GM18507 (cell line): ENCODE data around the gene JAM3.
"Not testable (repeated sequence)": the region's sequence is repeated elsewhere in the genome, so short reads cannot be mapped to it uniquely, and the experiment has no call there.

Experiments used
- DNase-seq: peaks from one replicate; pipeline ENCODE4 v3.0.0; 2011; ENCODE audit warnings: low read depth; ENCODE audit not compliant: insufficient read length; ENCODE audit errors: extremely low spot score
- FAIRE-seq: peaks from 2 replicates; lab custom pipeline; 2011; peaks lifted over from hg19 to GRCh38; lab: Jason Lieb, UNC

Gene JAM3

DNA sequence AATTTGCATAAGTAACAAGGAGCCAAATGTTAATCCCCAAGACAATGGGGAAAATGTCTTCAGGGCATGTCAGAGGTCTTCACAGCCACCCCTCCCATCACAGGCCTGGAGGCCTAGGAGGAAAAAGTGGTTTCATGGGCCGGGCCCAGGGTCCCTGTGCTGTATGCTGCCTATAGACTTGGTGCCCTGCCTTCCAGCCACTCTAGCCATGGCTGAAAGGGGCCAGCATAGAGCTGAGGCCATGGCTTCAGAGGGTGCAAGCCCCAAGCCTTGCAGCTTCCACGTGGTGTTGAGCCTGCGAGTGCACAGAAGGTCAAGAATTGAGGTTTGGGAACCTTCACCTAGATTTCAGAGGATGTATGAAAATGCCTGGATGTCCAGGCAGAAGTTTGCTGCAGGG lies 12.4 kb downstream of the JAM3 start:
- not testable (repeated sequence) for DNase-seq, FAIRE-seq

DNA sequence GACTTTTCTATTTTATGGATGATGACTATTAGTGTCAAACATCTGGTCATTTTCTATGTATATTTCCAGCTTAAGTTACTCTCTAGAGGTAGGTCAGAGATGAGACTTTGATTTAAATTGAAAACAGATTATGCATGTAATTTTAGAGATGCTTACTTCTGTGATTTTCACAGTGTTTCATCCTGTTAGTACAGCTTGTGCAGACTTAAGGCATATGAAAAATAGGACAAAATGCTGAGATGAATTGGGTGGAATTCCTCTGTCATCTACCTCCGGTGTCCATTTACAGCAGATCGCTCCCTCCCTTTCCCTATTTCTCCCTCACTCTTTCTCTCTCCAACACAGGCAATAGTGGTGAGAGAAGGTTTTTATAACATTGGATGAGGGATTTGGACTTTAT lies 14.1 kb downstream of the JAM3 start:
- FAIRE-seq (no peak), DNase-seq (no peak)

DNA sequence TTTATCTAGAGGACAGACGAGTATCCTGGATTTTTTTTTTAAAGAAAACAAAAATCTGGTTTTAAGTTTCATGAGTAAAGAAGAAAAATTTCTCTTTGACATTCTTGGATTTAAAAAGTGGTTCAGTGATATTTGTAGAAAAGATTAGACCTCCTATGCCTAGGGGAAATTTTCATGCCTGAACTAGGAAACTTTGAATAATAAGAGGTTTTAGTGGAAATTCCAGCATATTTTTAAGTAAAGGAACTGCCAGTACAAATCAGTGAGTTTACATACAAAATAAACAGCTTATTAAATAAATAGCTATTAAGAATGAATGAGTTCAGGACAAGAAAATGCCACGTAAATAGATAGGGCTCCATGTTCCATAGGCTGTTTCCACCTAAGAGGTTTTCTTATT lies 17.5 kb downstream of the JAM3 start:
- DNase-seq (no peak), FAIRE-seq (no peak)

DNA sequence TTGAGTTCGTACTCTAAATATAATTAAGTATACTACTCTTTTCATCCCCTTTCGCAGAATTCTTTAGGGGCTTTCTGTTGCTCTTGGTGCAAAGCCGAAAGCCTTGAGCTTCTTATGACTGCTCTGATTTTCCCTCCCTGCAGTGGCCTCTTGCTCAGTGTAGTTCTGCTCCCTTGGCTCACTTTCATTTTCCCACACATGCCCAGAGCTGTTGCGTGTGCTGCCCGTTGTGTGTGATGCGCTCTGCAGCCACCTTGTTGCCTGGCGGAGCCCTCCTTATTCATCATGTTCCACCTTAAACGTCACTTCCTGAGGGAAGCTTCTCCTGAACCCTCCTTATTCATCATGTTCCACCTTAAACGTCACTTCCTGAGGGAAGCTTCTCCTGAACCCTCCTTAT lies 23.1 kb downstream of the JAM3 start:
- DNase-seq, FAIRE-seq: not testable (repeated sequence)

DNA sequence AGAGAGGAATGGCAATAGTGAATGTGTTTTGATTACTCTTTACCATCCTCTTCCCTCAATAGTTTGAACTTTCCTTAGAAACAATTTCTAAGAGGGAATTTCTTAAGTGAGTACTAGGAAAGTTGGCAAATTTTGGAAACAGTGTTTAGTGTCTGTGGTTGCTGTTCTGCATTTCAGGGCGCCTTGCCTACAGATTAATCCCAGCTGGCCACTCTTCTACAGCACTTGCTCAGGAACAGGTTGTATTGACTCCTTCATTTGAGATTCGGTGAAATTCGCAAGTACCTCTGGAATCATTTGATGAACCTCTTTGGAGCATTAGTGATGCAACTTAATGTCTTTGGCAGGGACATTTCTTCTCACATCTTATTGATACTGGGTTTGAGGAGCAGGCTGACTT lies 28.3 kb downstream of the JAM3 start:
- FAIRE-seq: no peak

DNA sequence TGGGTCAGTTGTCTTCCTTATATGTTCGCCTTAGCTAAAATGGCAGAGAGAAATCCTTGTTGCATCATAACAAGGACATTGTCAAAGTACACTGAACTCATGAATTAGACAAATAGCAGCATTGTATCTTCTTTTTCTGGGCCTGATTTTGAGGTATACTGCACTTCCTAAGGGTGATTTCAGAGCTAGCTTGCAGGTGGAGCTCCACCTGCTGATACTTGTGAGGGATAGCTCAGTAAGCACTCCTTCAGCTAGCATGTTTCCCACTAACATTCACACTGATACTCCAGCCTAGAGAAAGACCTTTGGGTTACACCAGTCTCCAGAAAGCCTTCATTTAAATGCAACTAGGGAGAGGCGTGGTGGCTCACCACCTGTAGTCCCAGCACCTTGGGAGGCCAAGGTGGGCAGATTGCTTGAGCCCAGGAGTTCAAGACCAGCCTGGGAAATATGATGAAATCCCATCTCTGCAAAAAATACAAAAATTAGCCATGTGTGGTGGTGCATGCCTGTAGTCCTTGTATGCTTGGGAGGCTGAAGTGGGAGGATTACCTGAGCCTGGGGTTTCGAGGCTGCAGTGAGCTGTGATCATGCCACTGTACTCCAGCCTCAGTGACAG lies 29.8 kb downstream of the JAM3 start:
- no peak for DNase-seq
- no peak for FAIRE-seq

More for the DNA sequence above, 28.3 kb downstream of the JAM3 start:
- no peak for DNase-seq

DNA sequence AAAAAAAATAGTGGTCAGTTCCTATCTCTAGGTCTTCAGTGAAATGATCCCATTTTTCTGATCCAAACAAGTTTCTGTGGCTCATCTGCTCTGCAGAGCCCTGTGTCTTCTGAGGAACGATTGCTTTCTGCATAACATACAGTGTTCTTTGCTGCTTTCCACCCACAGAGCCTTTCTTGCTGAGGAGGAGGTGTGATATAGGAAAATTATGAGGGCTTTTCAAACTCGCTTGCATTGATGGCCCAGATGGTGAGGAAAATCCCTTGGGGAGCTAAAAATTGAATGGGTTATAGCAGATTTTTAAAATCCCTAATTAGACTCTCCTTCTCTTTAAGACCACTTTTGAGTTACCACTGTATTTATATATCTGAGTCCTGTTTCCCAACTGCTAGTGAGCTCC lies 31.3 kb downstream of the JAM3 start:
- FAIRE-seq: no peak

DNA sequence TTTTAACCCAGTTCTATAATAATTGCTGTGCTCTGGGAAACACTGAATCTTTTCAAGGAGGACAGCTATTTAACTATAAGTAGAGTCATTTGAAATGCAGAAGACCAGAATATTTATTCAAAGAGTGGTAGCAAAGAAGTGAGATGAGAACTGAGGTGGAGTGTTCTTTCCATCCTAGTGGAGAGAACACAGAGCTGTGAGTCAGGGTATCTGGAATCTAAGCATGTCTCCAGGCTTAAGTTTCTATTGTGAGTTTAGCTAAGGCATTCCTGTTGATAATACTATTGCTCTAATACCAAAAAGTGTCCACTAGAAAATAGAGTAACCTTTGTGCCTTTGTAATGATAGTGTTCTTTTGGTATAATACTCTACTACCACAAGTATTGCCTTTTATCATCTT lies 32.4 kb downstream of the JAM3 start:
- FAIRE-seq: no peak

More for the DNA sequence above, 31.3 kb downstream of the JAM3 start:
- DNase-seq: no peak

DNA sequence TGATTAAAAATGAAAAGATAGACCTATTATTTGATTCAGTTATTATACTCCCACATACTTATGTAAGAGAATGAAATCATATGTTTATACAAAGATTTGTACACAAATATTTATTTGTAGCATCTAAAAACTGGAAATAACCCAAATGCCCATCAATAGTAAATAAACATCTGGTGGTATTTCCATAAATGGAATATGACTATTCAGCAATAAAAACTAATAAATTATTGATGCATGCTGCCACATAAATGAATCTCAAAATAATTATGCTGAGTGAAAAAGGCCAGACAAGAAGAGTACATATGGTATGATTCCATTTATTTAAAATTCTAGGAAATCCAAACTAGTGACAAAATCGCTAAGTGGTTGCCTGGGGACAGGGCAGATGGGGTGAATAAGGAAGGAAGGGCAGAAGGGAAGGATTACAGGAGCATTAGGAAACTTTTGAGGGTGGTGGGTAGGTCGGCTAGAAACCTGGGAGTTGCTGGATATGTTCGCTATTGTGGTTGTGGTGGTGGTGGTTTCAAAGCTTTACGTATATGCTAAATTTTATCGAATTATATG lies 41.5 kb downstream of the JAM3 start:
- no peak for FAIRE-seq
- DNase-seq: no peak

More for the DNA sequence above, 32.4 kb downstream of the JAM3 start:
- no peak for DNase-seq

DNA sequence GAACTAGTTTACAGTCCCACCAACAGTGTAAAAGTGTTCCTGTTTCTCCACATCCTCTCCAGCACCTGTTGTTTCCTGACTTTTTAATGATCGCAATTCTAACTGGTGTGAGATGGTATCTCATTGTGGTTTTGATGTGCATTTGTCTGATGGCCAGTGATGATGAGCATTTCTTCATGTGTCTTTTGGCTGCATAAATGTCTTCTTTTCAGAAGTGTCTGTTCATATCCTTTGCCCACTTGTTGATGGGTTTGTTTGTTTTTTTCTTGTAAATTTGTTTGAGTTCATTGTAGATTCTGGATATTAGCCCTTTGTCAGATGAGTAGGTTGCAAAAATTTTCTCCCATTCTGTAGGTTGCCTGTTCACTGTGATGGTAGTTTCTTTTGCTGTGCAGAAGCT lies 44.9 kb downstream of the JAM3 start:
- DNase-seq, FAIRE-seq: not testable (repeated sequence)

DNA sequence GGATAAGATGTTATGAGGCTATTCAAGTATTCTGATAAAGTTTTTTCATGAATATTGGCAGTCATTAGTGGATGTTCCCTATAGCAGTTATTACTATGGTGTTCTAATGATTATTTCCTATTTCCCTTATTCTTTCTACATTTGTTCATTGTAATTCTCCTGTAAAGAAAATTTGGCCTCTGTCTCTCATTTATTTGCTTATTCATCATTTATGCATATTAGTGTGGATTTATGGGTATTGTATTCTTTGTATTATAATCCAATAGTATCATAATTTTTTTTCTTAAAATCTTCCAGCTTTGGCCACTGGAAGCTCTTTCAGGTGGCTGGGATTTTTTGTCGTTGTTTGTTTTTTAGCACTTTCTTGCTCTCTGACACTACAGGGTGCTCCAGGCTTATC lies 47.3 kb downstream of the JAM3 start:
- FAIRE-seq: no peak
- no peak for DNase-seq

DNA sequence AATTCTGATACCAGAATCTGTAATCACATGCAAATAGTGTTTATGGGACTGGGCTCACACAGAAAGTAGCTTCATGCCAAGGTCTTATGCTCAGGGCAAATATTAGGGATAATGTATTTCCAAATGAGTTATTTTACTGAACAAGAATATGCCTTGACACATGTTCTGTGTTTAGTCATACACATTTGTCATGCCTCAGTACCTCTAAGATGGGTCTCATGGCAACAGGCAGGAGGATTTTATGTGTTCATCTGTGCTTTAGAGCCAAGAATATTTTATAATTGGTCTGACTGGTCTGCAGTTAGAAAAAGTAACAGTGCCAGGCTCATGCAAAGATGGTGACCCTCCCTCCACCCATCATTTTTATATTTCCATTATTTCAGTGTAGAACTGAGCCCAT lies 49.1 kb downstream of the JAM3 start:
- FAIRE-seq (no peak), DNase-seq (no peak)

DNA sequence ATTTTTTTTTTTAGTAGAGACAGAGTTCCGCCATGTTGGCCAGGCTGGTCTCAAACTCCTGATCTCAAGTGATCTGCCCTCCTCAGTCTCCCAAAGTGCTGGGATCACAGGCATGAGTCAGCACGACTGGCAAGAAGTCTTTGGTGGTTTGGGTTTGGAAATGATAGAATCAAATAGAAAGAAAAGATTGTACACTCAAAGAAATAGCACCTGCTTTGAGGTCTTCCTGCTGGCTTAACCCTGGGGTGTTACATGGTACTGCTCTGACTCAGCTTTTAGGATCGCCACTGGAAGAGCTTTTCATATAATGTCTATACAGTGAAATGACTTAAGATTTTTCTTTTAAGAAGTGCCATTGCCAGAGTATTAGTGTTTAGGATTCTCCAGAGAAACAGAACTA lies 50.2 kb downstream of the JAM3 start:
- FAIRE-seq (no peak), DNase-seq (no peak)

DNA sequence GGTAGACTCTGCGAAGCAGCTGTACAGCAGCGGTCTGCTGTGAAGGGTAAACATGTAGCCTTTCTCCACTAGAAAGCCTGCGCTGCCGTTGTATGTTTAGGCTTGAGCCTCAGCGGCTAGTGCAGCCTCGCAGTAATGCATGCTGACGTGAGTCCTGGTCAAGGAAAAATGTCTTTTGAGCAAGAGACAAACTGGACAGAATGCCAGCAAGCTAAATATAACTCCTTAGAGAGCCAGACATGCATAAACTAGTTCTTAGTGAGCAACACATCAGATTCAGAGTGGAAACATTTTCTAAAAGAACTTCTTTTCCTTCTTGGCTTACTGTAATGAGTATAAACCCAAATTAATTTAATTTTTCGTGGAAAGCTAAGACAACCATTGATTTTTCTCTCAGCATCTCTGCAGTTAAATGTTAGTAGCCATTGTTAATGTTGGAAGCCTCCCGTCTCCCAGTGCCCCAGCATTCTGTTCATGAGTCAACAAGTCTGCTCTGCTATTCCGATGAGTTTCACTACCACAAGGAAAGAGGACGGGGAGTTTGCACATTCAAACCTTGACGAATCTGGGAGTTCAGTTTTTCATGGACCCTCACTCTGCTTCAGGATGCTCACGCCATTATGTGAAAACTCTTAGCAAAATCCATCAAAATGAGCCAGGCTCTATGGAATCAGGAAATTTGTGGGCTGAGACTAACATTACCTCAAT lies 51.4 kb downstream of the JAM3 start:
- no peak for FAIRE-seq
- no peak for DNase-seq

DNA sequence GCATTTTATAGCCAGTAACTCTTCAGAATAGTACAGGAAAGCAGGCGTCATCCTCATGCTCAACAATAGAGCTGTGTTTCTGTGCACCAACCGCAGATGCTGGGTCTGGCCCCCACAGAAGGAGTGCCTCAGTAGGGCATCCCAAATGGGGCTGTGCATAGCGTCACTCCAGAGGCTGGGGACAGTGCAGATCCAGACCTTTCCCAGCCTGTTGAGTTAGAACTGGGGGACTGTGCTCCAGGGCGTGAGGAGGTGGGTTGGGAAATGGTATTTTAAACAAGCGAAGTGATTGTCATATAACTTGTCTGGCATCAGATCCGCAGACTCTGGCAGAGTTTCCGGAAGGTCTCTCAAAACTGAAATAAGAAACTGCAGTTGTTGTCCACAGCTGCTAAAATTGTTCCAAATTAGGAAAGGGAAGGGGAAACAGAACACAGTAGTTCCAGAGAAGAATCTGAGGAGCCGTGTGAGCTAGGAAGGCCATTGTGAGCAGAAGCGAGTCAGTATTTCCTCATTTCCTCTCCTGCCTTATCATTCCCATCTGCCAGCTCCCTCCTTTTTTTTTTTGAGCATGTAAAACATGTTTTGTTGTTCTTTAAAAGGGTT lies 52.2 kb downstream of the JAM3 start:
- no peak for DNase-seq
- FAIRE-seq: no peak

DNA sequence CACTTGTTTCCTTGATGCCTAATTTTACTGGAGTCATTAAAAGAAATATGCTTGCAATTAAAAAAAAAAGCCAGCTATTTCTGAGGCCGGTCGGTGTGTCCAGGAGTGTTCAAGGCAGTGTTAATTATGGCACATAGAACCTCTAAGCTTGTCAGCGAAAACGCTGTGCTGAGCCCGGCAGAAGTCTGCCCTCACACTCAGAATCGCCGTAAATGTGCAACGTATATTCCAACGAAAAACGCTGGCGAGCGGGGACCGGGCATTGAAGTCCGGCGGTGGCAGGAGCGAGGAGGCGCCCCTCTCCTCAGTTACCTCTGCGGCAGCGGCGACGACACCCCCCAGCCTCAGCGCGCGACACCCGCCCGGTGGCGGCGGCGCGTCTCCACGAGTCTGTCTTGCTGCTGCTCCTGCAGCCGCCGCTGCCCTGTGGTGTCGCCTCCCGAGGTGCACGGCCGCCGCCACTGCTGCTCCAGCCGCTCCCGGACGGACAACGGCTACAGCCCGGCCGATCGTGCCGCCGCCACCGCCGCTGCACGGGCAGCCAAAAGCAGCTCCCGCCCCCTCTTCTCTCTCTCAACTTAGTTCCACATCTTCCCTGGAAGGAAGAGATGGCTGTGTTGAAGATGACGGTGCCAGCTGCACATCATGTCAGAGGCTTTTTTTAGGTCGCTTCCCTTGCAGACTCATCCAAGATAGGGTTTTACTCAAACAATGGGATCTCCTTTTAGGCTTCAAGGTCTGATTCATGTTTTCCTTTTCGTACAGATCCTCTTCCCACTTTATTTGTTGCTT lies 56.0 kb downstream of the JAM3 start:
- DNase-seq (no peak), FAIRE-seq (no peak)

DNA sequence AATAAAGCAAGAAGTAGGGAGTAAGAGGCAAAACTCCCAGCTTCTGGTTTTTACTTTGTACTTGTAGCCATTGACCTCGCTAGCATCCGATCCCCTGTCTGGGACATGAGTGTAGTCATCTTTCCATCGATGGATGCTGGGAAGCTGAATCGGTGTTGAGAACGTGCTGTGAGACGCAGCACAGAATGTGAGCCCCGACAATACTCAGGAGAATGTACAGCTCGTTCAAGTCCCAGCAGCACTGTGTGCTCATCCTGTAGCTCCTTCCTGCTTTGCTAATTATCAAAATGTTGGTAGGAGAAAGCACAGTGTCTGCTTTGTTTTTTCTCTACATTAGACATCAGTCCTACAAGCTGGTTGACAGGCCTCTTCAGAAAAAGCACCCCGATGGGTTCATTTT lies 56.6 kb downstream of the JAM3 start:
- FAIRE-seq (no peak), DNase-seq (no peak)

DNA sequence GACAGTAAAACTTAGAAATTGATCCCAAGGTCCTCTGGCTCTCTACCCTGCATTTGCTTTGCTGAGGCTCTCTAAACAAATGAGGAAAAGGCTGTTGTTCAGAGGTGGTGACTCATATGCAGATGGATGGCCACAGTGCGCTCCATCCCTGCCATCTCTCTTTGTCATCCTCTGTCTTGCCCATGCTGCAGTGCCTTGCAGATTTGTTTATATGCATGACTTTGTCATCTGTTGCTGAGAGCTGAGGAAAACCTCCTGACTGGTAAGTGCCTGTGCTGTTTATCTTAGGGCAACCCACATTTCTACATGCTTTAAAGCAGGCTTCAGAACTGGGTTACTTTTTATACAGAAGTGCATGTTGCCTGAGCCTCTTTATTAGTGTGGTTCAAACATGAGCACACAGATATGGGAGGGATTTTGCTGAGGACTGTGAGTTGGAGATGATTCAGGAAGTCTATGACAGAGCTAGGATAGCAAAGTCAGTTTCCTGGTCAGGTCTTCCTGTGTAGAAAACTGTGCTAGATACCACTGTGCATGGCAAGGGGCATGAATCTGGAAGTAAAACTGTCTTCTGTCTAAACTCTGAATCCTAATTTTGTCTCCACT lies 57.4 kb downstream of the JAM3 start:
- DNase-seq (no peak), FAIRE-seq (no peak)

DNA sequence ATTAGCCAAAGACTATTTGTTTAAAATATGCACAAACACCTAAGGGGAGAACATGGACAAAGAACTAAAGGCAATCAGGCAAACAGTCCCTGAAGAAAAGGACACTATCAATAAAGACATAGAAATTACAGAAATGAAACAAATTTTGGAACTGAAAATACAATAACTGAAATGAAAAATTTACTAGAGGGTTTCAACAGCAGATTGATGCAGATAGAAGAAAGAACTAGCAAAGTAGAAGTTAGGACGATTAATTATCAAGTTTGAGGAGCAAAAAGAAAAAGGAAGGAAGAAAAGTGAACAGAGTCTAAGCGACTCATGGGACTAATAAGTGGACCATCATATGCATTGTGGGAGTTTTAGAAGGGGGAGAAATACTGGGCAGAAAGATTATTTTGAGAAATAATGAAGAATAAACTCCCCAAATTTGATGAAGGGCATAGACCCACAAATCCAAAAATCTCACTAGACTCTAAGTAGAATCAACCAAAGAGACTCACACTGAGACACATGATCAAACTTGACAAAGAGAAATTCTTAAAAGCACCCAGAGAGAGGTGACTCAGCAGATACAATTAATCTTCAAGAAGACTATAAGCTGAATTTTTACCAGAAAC lies 62.9 kb downstream of the JAM3 start:
- FAIRE-seq: no peak
- DNase-seq: no peak
